Coronary artery (tissue), 2 donors: ENCODE data around the gene DPEP2NB.
"Not testable (repeated sequence)": the region's sequence is repeated elsewhere in the genome, so short reads cannot be mapped to it uniquely, and the experiment has no call there.

ENCODE experiments used
- DNase-seq: peaks from one replicate; pipeline ENCODE4 v3.0.0-alpha.2; 2017; ENCODE audit warnings: low spot score
- H3K27ac ChIP-seq, 2 donors: fragments of 200-600 bp; sonication (generic); one replicate each; pipeline ENCODE4 v1.5.1; 2016 to 2019
- H3K4me3 ChIP-seq: fragments of 200-600 bp; sonication (generic); 2 replicates; pipeline ENCODE4 v1.5.1; 2016; ENCODE audit warnings: mild to moderate bottlenecking, moderate library complexity
- TF ChIP-seq, protein P1 (sequence below): fragments of 200-600 bp; sonication (generic); IDR thresholded peaks from one replicate; pipeline ENCODE4 v1.5.1; 2019; ENCODE audit warnings: antibody characterized with exemption

The DPEP2NB gene

GRCh38 chr16:67999985-68000384 is 15.7 kb downstream of the DPEP2NB start:
- no peak for DNase-seq
- TF ChIP-seq, protein P1, sequence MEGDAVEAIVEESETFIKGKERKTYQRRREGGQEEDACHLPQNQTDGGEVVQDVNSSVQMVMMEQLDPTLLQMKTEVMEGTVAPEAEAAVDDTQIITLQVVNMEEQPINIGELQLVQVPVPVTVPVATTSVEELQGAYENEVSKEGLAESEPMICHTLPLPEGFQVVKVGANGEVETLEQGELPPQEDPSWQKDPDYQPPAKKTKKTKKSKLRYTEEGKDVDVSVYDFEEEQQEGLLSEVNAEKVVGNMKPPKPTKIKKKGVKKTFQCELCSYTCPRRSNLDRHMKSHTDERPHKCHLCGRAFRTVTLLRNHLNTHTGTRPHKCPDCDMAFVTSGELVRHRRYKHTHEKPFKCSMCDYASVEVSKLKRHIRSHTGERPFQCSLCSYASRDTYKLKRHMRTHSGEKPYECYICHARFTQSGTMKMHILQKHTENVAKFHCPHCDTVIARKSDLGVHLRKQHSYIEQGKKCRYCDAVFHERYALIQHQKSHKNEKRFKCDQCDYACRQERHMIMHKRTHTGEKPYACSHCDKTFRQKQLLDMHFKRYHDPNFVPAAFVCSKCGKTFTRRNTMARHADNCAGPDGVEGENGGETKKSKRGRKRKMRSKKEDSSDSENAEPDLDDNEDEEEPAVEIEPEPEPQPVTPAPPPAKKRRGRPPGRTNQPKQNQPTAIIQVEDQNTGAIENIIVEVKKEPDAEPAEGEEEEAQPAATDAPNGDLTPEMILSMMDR = no peak
- Histone ChIP-seq H3K27ac (peak overlapping the region in 1 of 2 donors; percentile 59), H3K4me3 (no peak overlapping the region)

- Histone ChIP-seq H3K4me3 (peak within 1 kb of the TSS; percentile 28), H3K27ac (peak within 1 kb of the TSS in 1 of 2 donors; percentile 59)
- DNase-seq = not testable (repeated sequence)
Observed at GRCh38 chr16:67998779-67999688, 16.7 kb downstream of the DPEP2NB start, which contains the start of gene DPEP2. Gene DPEP2 (minus strand): TSS chr16:67999484. CDS start chr16:67993212, 6,272 bp downstream.

DNA sequence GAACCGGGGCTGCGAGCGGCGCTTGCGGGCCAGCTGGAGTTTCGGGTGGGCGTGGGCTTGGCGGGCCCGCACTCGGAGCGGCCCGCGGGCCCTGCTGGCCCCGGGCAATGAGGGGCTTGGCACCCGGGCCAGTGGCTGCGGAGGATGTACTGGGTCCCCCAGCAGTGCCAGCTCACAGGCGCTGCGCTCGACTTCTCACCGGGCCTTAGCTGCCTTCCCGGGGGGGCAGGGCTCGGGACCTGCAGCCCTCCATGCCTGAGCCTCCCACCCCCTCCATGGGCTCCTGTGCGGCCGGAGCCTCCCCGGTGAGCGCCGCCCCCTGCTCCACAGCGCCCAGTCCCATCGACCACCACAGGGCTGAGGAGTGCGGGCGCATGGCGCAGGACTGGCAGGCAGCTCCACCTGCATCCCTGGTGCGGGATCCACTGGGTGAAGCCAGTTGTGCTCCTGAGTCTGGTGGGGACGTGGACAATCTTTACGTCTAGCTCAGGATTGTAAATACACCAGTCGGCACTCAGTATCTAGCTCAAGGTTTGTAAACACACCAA is 17.4 kb downstream of the DPEP2NB start:
- H3K27ac ChIP-seq = peak overlapping the region in 1 of 2 donors; percentile 42
- DNase-seq, H3K4me3 ChIP-seq: not testable (repeated sequence)

- H3K4me3 ChIP-seq = no peak overlapping the region
- TF ChIP-seq, protein P1 = no peak
- no peak for DNase-seq
- H3K27ac ChIP-seq = no peak overlapping the region
Observed at GRCh38 chr16:67996666-67997065, 19.0 kb downstream of the DPEP2NB start.

DNA sequence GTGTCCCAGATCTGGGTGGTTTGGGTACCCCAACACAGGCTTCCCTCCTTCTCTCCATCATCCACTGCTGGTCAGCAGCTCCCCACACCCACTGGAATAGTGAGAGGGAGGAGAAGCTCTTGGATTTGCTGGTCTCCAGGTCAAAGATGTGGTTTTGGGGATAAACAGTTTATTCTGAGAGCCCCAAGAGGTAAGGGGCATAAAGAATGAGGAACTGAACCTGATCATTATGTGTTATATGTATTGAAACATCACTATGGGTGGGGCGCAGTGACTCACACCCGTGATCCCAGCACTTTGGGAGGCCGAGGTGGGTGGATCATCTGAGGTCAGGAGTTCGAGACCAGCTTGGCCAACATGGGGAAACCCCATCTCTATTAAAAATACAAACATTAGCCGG is 20.3 kb downstream of the DPEP2NB start:
- no peak overlapping the region for H3K27ac ChIP-seq
- H3K4me3 ChIP-seq = no peak overlapping the region
- TF ChIP-seq, protein P1 = no peak
- no peak for DNase-seq

- not testable (repeated sequence) for DNase-seq, H3K4me3 ChIP-seq
- H3K27ac ChIP-seq = peak overlapping the region; percentile 25 to 68
Observed at GRCh38 chr16:67994040-67994408, 21.7 kb downstream of the DPEP2NB start.

- peak overlapping the region; percentile 70 for H3K4me3 ChIP-seq
- H3K27ac ChIP-seq = peak overlapping the region; percentile 25 to 68
- TF ChIP-seq, protein P1 = peak; percentile 99
- DNase-seq = no peak
Observed at GRCh38 chr16:67993207-67994039, 22.3 kb downstream of the DPEP2NB start.

DNA sequence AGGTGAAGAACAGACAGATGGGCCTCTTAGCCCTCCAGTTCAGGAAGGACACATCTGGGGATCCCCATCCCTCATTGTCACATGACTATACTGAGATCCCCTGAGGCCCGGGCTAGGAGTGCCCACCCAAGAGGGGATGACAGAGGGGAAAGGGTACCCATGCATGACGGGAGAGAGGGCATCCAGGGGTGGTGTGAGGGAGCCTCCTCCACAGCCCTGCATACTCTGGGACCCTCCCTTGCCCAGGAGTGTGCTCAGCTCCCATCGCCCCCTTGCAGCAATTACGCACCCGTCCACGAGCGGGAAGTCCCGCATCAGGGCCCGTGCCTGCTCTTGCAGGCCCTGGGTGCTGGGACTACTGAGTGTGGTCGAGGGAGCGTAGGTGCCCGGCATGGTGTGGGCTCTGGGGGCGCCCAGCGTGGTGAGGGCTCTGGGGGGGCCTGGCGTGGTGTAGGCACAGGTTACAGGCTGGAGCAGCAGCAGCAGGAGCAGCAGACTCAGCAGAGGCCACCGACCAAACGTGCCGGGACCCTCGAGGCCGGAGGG is 23.0 kb downstream of the DPEP2NB start:
- no peak for DNase-seq
- H3K4me3 ChIP-seq = peak overlapping the region; percentile 70
- H3K27ac ChIP-seq = peak overlapping the region in 1 of 2 donors; percentile 68
- TF ChIP-seq, protein P1 = no peak
